Measurements from ENCODE around the gene TRPC4AP. TPM values are rescaled to one million over a fixed set of nuclear protein-coding genes. Genes with fewer than 3 reads are reported as not detected.

Gene TRPC4AP
- total RNA-seq, 1 donor from 2014 or later = 30.7 TPM

DNA sequence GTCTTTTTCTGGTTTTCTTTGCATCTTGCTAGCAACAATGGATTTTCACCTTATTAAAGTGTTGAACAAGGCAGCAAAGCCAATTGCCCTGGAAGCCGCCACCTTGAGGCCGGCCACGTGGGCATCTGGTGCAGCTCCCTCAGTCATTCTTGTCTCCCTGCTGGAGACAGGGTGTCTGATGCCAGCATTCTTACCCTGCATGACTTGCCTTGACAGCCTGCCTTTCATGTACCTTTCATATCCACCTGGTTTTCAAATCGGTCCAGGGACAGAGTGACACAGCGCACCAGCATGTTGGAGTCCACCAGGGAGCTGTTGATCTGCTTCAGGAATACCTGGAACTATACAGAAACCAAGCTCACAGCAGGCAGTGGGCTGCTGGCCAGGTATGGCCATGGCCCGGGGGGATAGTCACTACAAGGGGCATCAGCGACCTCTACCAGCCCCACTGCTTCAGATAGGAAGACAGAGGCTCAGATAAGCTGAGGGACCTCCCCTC is 87.1 kb downstream of the TRPC4AP start:
- intact Hi-C loops (cut with micrococcal nuclease) = no loop called here
- H3K27me3 ChIP-seq (ENCODE audit: low read depth) = no peaks in the 10 kb centered on the region
- no peak for DNase-seq
- no peak for TF ChIP-seq CTCF (IDR thresholded peaks at IDR 0.05; ENCODE audit: borderline replicate concordance)
- peaks cover 36% of the 10 kb centered on the region for H3K4me1 ChIP-seq
- H3K9me3 ChIP-seq (replicated peaks) = no peaks in the 10 kb centered on the region
- peaks cover 99% of the 10 kb centered on the region for H3K36me3 ChIP-seq
- H3K4me3 ChIP-seq = no peak overlapping the region
- H3K27ac ChIP-seq (replicated peaks) = peak overlapping the region; percentile 9

DNA sequence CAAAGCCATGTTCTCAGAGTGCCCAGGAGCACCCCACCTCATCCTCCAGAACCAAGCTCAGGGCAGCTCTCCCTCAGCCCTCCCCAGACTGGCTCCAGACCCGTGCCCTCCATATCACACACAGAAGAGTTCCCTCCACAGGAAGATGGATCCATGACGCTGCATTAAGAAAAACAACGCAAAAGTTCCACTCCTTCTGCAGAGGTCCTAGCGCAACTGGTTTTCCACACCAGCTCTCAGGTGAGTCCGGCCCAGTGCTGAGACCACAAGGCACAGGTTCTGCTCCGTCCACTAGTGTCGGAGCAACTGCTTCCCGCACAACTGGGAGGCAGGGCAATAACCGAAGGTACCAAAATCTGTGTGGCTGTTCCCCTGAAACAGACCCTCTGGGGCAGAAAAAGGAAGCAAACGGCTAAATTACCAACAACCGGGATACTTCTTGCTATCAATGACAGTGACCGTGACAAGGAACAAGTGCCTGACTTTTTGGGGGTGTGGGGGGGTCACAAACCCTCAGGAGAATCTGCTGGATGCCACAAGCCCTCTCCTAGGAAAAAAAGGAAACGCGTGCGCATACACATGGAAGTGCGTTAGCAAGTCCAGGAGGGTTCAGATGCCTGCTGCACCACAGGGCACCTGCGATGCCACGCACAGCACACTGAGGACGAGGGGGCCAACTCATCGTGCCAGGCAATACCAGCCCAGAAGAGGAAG is 87.7 kb downstream of the TRPC4AP start:
- Histone ChIP-seq H3K27ac (replicated peaks) (peak overlapping the region; percentile 9), H3K4me3 (no peak overlapping the region), H3K9me3 (replicated peaks) (no peaks in the 10 kb centered on the region), H3K27me3 (ENCODE audit: low read depth) (no peaks in the 10 kb centered on the region), H3K36me3 (peaks cover 100% of the 10 kb centered on the region), H3K4me1 (peaks cover 36% of the 10 kb centered on the region)
- DNase-seq = no peak
- intact Hi-C loops (cut with micrococcal nuclease) = no loop called here
- TF ChIP-seq CTCF (IDR thresholded peaks at IDR 0.05; ENCODE audit: borderline replicate concordance) = no peak

DNA sequence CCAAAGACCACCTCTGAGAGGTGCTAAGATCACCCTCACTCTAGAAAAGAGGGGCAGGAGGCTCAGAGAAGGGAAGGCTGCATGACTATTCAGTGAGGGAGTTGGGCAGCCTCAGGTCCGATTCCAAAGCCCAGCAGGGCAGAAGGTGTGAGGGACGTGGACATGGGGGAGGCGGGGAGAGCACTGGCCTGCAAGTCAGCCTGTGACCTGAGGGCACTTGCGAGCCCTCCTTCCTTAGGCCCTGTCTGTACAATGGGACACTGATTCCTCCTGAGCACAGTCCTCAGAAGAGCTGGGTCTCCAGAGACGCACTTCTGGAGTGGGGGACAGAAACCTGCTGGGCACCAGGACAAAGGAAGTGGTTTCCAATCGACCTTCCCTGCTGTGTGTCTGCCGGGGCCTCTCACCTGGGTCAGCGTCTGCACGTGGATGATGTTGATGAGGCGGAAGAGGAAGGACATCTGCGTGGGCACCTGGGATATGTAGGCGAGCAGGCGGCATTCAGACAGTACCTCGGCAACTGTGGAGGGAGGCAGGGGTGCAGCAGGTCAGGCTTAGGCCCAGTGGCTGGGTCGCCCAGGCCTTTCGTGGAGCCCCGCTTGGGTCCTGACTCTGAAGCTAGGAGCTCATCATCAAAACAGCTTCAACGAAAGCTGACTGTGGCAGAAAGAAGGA is 88.4 kb downstream of the TRPC4AP start:
- Histone ChIP-seq H3K4me1 (peaks cover 38% of the 10 kb centered on the region), H3K27ac (replicated peaks) (peak overlapping the region; percentile 62), H3K9me3 (replicated peaks) (no peaks in the 10 kb centered on the region), H3K4me3 (no peak overlapping the region), H3K27me3 (ENCODE audit: low read depth) (no peaks in the 10 kb centered on the region), H3K36me3 (peaks cover 100% of the 10 kb centered on the region)
- peak; percentile 10 for DNase-seq
- TF ChIP-seq CTCF (IDR thresholded peaks at IDR 0.05; ENCODE audit: borderline replicate concordance) = no peak
- intact Hi-C loops (cut with micrococcal nuclease) = no loop called here

- peak overlapping the region; percentile 62 for H3K27ac ChIP-seq (replicated peaks)
- no peak overlapping the region for H3K4me3 ChIP-seq
- intact Hi-C loops (cut with micrococcal nuclease) = no loop called here
- H3K36me3 ChIP-seq = peaks cover 100% of the 10 kb centered on the region
- no peaks in the 10 kb centered on the region for H3K27me3 ChIP-seq (ENCODE audit: low read depth)
- H3K4me1 ChIP-seq = peaks cover 33% of the 10 kb centered on the region
- TF ChIP-seq CTCF (IDR thresholded peaks at IDR 0.05; ENCODE audit: borderline replicate concordance) = no peak
- DNase-seq = peak; percentile 17
- H3K9me3 ChIP-seq (replicated peaks) = no peaks in the 10 kb centered on the region
Observed at GRCh38 chr20:35003211-35004031, 89.2 kb downstream of the TRPC4AP start.

DNA sequence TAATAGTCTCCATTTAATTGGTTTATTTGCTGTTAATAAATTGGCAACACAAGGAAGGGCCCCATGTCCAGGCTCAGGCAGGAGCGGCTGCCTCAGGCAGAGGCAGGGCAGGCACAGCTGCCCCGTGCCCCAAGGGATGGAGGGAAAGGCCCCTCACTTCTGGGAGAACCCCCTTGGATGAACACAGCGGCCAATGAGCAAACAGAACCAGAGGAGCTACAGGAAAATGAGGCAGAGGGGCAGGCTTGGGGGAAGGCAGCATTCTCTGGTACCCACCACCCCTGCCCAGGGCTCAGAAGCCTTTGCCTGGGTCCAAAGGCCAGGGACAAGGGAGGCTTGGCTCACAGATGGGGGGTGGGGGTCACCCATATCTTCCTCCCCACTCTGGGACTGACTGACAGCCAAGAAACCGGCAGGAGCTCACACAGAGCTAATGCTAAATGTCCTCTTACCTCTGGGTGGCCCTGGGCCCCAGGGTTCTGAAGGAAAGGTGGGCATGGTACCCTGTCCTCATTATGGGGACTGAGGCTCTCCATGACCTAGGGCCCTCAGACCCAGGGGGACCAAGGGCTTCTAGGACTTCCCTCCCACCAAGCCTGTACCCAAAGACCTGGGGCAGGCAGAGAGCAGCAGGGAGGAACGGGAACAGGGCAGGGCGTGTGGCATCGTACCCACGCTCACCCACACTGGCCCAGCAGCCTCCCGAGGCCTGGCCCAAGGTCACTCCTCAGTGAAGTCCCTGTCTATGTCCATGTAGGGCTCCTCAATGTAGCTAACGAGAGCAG is 90.0 kb downstream of the TRPC4AP start:
- H3K4me3 ChIP-seq = no peak overlapping the region
- no peaks in the 10 kb centered on the region for H3K9me3 ChIP-seq (replicated peaks)
- DNase-seq = peak; percentile 14
- H3K27me3 ChIP-seq (ENCODE audit: low read depth) = no peaks in the 10 kb centered on the region
- intact Hi-C loops (cut with micrococcal nuclease) = no loop called here
- no peak for TF ChIP-seq CTCF (IDR thresholded peaks at IDR 0.05; ENCODE audit: borderline replicate concordance)
- peaks cover 26% of the 10 kb centered on the region for H3K4me1 ChIP-seq
- peak overlapping the region; percentile 62 for H3K27ac ChIP-seq (replicated peaks)
- peaks cover 100% of the 10 kb centered on the region for H3K36me3 ChIP-seq
